Iris pigment epithelial cell (primary cell): ENCODE results near the gene NOS2.

Source experiments
- DNase-seq: peaks from one replicate; pipeline ENCODE4 v3.0.0-alpha.2; 2011; ENCODE audit warnings: low read depth

Gene NOS2

DNA sequence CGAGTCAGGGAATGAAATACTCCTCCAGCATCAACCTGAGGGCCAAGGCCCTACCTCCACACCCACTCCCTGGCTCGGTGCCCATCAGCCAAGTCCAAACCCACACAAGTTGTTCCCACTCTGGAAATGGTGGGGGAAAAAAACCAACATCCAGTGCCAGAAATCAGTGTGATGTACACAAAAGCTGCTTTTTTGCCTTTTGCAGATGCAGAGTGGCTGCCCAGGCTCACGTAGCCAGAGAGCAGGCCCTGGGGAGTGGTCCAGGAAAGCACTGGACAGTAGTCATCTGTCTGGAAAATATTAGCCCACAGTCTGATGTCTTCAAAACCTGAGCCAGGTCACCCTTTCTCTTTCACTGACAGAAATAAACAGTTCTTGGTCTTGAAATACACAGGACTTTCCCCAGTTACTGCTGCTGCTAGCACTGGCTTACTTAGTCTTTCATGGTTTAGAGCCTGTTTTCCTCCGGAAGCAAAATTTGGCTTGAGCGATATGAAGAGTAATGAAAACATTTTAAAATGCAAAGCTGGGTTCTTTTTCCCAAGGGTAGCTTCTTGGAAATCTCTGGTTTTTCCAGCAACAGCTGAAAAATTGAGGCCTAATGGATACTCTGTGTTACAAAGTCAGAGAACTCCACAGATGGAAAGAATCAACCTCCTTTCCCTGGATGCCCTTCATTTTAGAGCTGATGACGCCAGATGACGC lies 18.2 kb upstream of the NOS2 start:
- no peak for DNase-seq

GRCh38 chr17:27817731-27818130 lies 17.4 kb upstream of the NOS2 start:
- DNase-seq = peak; percentile 22

- no peak for DNase-seq
These were observed 16.6 kb upstream of the NOS2 start for GRCh38 chr17:27816946-27817345.

DNA sequence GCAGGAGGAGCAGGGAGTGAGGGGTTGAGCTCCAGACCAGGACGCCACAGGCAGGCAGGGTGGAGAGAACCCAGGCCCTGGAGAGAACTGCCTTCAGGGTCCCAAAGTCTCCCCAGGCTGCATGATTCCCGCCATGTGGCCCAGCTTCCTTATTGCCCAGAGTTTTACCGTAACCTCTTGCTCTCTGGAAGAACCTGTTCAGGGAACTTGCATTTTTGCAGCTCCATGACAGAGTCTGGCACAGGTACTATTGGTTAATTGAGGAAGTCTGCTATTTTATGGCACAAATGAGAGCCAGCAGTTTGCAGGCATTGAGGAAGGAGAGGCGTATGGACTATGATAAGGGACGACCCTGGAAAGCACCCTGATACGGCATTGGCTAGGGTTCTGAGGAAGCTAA lies 11.6 kb upstream of the NOS2 start:
- no peak for DNase-seq

DNA sequence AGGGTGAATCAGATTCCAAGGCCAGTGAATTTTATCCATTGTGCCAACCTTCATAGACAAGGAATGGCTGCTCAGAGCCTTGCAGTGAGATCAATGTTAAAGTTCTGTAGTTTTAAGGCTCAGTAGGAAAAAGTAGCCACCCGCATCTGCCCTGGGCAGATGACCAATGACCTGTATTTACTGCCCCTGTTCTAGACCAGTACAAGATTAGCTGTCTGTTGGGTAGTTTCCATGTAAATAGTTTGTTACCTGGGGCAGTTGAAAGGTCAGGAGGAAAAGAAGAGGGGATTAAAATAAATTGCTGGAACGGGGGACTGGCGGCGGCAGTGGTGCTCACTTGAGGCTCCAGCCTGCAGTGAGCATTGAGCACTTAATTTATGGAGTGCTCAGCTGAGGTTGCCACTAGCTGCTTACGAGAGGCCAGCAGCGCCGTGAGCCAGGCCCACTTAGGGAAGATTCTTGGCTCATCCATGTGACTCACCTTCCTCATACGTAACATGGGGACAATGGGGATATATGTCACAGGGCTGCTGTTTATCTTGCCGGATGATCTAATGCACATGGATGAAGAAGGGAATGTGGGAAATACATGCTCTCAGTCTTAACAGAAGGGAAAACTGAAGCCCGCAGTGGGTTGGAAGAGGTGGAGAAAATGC lies 10.7 kb upstream of the NOS2 start:
- peak; percentile 21 for DNase-seq

DNA sequence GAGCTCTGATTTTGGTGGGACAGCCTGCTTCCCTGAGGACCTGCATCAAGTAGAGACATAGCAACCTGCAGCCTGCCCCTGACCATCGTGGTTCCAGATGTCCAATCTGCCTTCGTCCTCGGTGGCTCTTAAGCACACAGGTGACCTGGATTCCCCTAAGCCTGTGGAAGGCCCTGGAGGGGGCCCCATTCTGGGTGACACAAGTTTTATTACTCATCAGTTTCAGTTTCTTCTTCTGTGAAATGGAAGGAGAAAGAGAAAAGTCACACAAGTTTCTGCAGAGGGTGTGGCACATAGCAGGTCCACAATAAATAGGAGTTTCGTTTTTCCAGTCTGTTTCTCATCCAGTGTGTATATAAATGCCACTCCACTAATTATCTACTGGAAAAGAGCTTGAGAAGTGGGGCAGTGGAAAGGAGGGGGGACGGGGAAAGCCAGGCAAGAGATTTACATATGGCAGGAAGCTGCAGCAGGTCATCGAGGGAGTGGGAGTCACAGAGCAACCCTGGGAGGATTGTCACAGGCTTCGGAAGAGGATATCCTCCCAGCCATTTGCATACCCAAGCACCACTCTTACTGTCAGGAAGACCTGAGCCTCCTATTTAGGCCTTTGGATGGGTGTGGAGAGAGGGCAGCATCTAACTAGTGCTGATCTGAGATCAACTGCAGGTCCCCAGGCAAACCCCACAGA lies 10.0 kb upstream of the NOS2 start:
- no peak for DNase-seq

- no peak for DNase-seq
These were observed 9.2 kb upstream of the NOS2 start for GRCh38 chr17:27809555-27809954.

GRCh38 chr17:27808628-27809027 lies 8.3 kb upstream of the NOS2 start:
- no peak for DNase-seq

DNA sequence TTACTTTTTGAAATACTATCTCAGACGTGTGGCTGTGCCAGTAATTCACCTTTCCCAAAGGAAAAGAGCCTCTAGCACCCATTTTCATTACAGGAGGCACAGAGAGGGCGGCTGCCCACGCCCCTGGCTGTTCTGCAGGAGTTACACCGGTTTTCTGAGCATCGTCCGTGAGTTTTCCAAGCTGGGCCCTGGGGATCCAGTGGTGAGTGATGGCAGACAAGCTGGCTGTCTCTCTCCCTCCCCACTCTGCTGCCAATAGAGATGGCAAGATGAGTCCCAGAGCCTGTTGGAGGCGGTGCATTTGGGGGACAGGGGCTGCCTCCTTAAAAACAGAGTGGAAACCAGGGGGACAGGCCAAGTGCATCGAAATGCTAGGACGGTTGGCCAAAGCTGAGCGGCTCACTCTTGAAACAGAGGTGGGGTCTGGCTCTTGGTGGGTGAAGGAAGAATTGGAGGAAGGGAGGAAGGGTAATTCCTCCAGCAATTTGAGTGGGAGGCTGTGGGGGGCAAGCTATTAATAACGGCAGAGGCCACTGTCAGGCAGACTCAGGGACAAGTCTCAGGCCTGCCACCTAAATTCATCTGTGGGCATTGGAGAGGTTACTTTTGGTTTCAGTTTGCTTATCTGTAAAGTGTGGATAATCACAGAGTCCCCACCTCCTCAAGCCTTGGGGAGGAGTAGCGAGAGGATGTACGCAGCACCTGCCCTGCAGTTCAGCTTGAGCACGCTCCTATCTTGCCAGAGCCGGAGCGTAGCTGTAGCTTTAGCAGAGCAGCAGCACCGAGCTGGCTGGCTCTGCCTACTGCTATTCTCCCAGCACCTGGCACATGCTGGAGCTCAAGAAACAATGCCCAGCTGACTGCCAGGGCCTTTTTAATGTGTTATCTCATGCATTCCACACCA lies 7.5 kb upstream of the NOS2 start:
- DNase-seq = no peak

GRCh38 chr17:27805520-27806146 lies 5.3 kb upstream of the NOS2 start:
- peak; percentile 87 for DNase-seq

- no peak for DNase-seq
These were observed 3.8 kb upstream of the NOS2 start for GRCh38 chr17:27804113-27804512.

GRCh38 chr17:27802962-27803680 lies 2.8 kb upstream of the NOS2 start:
- DNase-seq = no peak

GRCh38 chr17:27802033-27802432 lies 1.7 kb upstream of the NOS2 start:
- no peak for DNase-seq

- no peak for DNase-seq
These were observed 2.0 kb downstream of the NOS2 start for GRCh38 chr17:27798376-27798775.

DNA sequence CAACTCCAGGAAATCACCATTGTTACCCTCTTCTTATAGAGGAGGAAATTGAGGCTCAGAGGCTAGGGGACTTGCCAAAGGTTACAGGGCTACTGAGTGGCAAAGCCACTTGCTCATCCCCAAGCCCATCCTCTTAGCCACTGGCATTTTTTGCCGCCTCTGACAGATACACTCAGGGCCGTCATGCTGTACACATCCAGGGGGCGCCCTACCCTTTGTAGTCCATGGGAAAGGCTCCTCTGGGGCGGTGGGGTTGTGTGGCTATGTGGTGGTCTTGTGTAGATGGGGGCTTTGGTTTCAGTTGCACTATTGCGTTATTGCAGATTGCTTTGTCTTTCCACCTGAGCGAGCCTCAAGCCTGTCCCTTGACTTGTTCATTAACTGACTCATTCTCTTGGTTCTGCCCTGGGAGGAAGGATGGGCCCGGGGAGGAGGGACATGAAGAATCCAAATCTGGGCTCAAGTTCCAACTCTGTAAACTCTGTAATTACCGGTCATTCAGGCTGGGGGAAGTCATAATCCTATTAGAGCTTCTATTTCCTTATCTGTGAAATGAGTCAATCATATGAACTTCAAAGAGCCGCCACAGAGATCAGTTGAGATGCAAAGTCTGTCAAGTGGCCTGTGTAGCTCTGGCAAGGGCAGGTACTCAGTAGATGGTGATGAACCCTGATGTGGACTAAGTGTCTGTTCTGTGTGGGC lies 2.8 kb downstream of the NOS2 start:
- no peak for DNase-seq

- DNase-seq = no peak
These were observed 6.3 kb downstream of the NOS2 start for GRCh38 chr17:27793906-27794569.

GRCh38 chr17:27793168-27793905 lies 7.0 kb downstream of the NOS2 start:
- DNase-seq = no peak

DNA sequence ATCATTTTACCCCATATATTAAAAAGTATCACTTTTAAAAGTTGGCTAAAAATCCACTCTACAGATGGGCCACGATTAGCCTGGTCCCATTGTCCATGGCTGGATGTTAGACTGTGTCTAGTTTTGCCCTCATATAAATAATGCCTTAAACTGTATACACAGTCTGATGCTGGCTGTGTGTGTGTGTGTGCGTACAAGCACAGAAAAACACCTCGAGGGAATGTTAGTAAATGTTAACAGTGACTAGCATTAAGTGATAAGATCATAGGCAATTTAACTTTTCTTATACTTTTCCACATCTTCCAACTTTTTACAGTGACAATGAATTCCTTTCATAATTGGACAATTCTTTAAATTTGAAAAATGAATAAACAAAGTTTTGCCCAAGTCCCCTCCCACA lies 8.2 kb downstream of the NOS2 start:
- no peak for DNase-seq

GRCh38 chr17:27788919-27789318 lies 11.4 kb downstream of the NOS2 start:
- DNase-seq = no peak
